ENCODE data around the gene NT5DC4.

- TF ChIP-seq CTCF (IDR thresholded peaks at IDR 0.05) = no peak
- no peak for TF ChIP-seq POLR2A (IDR thresholded peaks at IDR 0.05)
Measured at GRCh38 chr2:112686348-112687217, 34.2 kb upstream of the NT5DC4 start.
